HG03342 (cell line): ENCODE results near the gene CNOT6.

Experiments
- ATAC-seq: cut with Tn5 transposase; IDR thresholded peaks from one replicate; pipeline ENCODE4 v1.9.1; 2021; ENCODE audit warnings: mild to moderate bottlenecking, moderate library complexity; ENCODE audit not compliant: unreplicated experiment

The CNOT6 gene

GRCh38 chr5:180598797-180599589, 104.8 kb downstream of the CNOT6 start:
- no peak for ATAC-seq

- ATAC-seq: no peak
These were observed 105.4 kb downstream of the CNOT6 start for GRCh38 chr5:180599590-180599914.

GRCh38 chr5:180599981-180600553, 105.9 kb downstream of the CNOT6 start:
- no peak for ATAC-seq

GRCh38 chr5:180600554-180601041, 106.4 kb downstream of the CNOT6 start:
- ATAC-seq: no peak

GRCh38 chr5:180601591-180602480, 107.7 kb downstream of the CNOT6 start:
- no peak for ATAC-seq

GRCh38 chr5:180602481-180603075, 108.4 kb downstream of the CNOT6 start:
- no peak for ATAC-seq

- no peak for ATAC-seq
These were observed 109.0 kb downstream of the CNOT6 start for GRCh38 chr5:180603076-180603594.

- no peak for ATAC-seq
These were observed 110.1 kb downstream of the CNOT6 start for GRCh38 chr5:180604271-180604670.

- ATAC-seq: peak; percentile 77
These were observed 111.5 kb downstream of the CNOT6 start for GRCh38 chr5:180605554-180606214.

- ATAC-seq: no peak
These were observed 112.1 kb downstream of the CNOT6 start for GRCh38 chr5:180606215-180606785.

- ATAC-seq: no peak
These were observed 113.8 kb downstream of the CNOT6 start for GRCh38 chr5:180607861-180608571.

GRCh38 chr5:180608572-180609310, 114.6 kb downstream of the CNOT6 start:
- ATAC-seq: no peak

GRCh38 chr5:180609386-180609785, 115.2 kb downstream of the CNOT6 start:
- no peak for ATAC-seq

- ATAC-seq: no peak
These were observed 115.8 kb downstream of the CNOT6 start for GRCh38 chr5:180609817-180610550.

GRCh38 chr5:180611140-180611850, 117.1 kb downstream of the CNOT6 start:
- ATAC-seq: no peak

- ATAC-seq: no peak
These were observed 118.5 kb downstream of the CNOT6 start for GRCh38 chr5:180612683-180613082.

- ATAC-seq: no peak
These were observed 119.1 kb downstream of the CNOT6 start for GRCh38 chr5:180613188-180613813.
